Activated CD4-positive, alpha-beta T cell treated with anti-CD3 and anti-CD28 coated beads, Interleukin-2, amount 50 U/mL, for 4 hours (primary cell): ENCODE measurements around the gene CALML5.

ENCODE experiments used
- DNase-seq, 2 experiments: peaks; one replicate each; pipeline ENCODE4 v3.0.0-alpha.2; 2020

CALML5 gene

DNA sequence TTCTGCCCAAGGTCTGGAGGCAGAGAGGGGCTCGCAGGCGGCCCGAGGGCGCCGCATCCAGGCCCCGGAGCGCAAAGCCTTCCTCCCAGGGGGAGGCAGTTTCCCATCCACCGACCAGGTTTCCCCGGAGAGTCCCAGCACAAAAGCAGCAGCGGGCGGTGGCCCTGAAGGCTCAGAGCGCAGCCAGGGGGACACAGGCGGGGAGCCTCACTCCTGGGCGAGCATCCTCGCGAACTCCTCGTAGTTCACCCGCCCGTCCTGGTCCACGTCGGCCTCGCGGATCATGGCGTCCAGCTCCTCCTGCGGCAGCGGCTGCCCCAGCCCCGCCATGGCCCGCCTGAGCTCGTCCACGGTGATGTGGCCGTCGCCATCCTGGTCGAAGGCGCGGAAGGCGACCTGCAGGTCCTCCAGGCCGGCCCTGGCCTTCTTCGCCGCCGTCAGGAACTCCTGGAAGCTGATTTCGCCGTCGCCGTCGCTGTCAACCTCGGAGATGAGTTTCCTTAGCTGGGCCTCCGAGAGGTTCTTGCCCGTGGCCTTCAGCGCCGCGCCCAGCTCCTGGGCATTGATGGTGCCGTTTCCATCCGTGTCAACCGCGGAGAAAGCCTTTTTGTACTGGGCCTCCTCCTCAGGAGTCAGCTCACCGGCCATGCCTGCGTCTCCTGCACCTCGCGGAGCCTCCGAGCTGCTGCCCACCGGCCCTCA lies 428 bp downstream of the CALML5 start:
- no peak for DNase-seq

GRCh38 chr10:5497948-5498730 lies 1.2 kb downstream of the CALML5 start:
- DNase-seq: no peak

GRCh38 chr10:5497289-5497688 lies 2.1 kb downstream of the CALML5 start:
- DNase-seq: no peak

DNA sequence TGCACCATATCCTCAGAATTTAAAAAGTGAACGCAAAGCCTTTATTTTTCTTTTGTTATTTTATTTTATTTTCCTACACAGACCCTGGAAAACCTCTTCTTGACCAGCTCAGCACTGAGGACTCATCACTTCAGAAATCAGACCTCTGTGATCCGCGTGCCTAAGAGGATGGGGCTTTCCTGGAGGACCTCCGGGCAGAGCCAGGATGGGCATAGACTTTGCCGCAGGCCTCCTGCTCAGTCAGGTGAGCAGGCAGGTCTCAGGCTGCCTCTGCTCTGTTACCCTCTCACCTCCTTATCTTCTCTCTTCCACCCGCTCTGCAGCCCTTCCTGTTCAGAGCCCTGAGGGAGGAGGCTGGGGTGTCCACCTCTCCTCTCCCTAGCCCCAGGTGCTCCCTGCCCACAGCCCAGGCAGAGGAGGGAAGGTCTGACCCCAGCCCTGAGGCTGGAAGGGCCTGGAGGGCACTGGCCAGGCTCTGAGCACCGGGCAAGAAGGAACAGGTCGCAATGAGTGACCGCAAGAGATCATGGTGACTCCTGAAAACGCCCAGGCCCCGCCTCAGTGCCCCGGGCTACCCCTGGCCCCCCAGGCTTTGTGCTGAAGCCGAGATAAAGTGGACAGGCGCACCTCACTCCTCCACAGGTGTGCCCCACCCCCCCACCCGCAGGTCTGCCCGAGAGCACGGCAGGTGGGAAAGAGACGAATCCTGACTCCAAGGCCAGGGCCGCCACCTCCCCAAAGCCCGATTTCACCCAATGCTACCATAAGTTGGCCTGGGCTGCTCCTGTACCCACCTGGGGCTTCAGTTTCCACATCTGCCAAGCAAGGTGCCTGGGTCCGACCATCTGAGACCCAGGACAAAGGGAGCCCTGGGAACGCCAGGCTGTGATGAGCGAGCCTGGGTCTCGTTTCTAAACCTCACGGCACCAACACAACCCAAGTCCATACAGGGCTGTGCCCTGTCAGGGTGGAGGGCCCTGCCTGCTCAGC lies 2.8 kb downstream of the CALML5 start:
- DNase-seq: no peak

DNA sequence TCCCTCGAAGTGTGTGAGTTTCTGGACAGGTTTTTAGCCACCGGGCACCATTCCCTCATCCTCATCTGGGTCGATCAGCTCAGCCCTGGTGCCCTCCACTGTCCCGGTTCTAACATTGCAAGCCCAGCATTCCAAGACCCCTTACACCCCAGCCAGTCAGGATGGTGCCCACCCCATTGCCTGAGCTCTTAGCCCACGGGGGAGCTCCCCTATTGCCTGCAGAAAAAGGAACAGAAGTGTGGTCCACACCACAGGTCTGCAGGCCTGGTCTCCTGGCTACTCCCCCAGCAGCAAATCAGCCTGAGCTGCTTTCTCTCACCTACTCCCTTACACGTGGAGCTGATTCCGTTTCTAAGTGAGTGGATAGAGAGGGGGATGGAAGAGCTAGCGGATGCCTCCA lies 4.8 kb downstream of the CALML5 start:
- no peak for DNase-seq

DNA sequence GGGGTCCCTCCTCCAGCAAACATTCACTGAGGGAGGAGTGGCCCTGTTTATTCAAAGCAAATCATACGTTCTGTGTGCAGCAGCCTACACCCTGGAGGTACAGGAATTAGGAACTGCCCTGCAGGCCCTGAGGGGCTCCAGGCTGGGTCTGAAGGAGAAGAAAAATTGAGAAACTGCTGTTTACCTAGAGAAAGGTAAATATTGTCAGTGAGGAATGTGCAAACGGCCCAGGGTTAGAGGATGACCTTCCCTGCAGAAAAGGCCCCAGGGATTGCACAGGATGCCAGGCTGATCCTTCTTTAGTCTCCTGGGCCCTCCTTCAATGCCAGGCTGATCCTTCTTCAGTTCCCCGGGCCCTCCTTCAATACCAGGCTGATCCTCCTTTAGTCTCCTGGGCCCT lies 5.7 kb downstream of the CALML5 start:
- DNase-seq: no peak

DNA sequence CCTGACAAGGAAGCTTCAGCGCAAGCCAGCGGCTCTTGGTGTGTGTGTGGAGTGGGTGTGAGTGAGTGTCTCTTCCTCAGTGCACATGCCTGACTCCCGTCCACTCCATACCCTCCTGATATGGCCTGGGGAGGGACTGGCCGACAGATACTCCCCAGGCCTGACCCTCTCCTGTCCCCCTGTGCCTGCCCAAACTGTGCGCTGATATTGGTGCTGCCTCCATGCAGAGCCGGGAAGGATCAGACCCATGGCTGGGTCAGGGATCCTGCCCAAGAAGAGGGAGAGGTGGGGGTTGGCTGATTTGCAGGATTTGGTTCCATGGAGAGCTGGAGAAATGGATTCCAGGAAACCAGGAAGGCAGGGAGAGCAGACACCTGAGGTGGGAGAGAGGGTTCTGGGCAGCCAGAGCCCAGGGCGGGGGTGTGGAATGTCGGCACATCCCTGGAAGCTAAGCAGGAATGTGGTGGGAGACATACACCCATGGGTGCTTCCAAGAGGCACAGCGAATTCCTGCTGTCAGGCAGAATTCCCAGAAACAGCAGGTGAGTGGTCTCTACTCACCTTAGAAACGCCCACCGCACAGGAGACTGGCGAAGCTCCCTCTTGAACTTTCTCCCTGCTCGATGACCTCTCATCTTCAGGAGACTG lies 6.3 kb downstream of the CALML5 start:
- no peak for DNase-seq

- no peak for DNase-seq
Observed at GRCh38 chr10:5492322-5492855, 7.0 kb downstream of the CALML5 start.

DNA sequence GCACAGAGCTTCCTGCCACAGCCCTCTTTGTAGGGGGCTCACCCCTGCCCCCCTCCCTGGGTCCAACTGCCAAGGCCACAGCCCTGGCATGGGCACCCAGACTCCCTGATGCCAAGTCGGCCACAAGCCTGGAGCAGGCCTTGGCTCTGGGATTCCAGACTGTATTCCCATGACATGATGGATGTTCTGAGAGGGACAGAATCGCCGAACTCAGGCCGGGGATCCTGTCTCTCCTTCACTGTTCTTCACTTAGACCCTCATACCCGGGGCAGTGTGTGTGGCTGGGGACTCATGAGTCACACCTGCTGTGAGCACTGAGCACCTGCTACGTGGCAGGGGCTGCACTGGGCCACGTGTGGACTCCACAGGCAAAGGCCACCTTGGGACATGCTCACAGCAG lies 7.9 kb downstream of the CALML5 start:
- no peak for DNase-seq

GRCh38 chr10:5490698-5491464 lies 8.5 kb downstream of the CALML5 start:
- no peak for DNase-seq

DNA sequence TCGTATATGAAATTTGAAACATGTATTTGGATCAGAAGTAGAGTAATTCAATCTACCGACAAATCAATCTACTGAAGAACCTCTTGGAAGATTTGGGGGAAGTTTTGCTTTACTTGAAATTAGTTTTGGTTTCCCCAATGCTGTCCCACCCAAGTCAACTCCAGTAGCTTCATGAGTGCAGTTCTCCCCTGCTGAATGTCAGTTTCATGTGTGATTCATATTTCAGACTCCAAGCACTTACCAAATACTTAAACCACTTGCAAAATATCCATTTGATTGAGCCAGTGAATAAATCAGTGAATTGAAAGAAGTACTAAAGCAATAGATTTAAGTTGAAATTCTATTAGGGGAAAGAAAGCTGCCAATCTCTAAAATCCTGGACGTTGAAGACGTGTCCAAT lies 9.3 kb downstream of the CALML5 start:
- no peak for DNase-seq

DNA sequence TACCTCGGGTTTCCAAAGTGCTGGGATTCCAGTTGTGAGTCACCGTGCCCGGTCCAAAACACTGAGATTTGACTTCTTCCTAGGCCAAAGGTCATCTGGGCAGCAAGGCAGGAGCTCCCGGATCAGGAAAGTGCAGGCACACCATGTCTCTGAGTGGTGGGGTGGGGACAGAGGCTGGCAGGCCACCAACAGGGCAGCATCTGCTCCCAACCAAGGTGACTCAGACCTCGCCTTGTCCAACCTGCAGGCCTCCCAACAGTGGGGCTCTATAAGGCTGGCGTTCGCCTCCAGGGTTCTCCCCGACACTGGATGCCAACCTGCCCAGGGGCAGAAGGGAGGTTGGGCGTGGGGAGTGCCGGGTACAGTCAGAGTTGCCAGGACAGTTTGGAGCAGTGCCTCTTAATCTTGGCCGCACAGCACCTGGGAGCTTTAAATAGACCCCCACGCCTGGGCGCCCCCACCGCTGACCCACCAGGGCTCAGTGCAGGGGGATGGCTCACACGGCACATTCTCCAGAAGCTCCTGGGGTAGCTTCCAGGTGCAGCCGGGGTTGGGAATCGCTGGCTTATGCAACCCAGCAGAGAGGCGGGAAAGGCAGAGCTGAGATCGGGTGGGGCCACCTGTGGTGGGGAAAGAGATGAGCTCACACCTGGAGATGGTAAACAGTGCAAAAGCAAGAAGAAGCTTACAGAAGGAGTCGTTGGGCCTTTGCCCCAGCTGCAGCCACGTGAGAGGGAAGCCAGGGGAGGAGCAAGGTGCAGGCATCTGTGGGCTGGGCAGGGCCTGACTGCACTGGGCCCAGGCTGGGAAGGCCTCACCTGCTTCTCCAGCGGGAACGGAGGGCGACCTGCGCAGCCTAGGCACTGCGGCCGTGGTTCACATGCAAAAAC lies 10.9 kb downstream of the CALML5 start:
- DNase-seq: no peak

- no peak for DNase-seq
Observed at GRCh38 chr10:5486853-5487235, 12.5 kb downstream of the CALML5 start.

DNA sequence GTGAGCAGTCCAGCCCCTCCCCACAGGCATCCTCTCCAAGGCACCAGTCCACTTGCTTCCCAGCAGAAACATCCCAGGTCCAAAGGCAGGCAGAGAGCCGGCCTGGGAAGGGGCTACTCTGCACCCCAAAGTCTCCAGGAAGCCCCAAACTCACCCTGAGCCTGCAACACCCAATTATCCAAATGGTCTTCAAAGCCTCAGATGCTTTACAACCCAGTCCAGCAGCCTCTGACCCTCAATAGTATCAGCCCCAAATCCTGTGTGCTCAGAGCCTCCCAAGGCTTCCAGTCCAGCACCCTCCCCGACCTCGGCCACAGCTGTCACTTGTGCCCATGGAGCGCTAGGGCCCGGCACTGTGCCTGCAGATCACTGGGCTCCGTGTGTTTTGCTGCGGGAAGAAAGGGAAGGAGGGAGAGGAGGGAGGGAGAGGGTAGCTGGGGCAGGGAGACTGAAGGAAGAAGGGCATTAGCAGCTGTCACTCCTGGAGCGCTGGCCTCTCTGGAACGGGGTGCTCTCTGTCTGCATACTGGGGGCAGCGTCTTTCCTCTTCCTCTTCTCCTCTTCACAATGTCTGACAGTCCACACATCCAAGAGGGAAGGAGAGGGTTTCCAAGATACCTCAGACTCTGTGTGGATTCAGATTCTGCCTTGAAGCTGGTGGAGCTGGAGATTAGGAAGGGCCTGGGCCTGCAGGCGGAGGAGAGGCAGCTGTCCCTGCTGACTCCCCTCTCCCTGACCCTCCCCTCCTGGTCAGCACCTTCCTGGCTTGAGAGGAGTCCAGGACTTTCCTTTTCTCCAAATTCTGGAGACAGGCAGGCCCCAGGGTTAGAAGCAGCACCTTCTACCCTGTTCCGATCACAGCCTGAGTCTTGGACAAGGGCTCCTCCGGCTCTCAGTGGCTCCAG lies 13.2 kb downstream of the CALML5 start:
- no peak for DNase-seq

DNA sequence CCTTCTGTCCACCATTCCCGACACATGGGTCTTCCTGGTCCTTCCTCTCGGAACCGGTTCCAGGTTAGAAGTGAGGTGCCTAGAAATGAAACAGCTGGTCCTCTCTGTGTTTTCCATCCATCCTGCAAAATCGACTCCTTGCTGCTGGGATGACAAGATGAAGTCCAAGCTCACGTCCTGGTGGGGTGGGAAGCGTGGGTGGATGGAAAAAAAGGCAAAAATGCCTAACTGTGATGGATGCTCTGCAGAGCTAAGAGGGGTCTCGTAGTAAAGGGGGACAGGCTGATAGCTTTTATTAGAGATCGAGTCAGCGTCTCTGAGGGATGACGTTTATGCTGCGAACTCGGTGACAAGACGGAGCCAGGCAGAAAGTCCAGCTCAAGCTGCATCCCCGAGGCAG lies 14.1 kb downstream of the CALML5 start:
- no peak for DNase-seq

GRCh38 chr10:5484205-5484604 lies 15.2 kb downstream of the CALML5 start:
- DNase-seq: no peak

DNA sequence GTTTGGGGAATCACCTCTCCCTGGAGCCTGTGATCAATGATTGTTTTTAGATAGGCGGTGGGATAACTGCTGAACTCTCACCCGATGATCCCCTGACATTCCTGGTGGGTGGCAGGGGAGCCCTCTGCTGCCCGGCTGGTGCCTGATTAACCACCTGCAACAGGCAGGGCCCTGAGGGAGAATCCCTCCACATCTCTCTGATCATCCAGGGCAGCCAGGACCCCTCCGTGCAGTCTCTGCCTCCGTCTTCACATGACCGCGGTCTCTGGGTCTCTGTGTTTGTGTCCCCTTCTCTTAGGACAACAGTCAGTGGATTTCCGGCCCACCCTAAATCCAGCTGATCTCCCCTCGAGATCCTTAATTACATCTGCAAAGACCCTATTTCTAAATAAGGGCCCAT lies 17.4 kb downstream of the CALML5 start:
- DNase-seq: no peak

DNA sequence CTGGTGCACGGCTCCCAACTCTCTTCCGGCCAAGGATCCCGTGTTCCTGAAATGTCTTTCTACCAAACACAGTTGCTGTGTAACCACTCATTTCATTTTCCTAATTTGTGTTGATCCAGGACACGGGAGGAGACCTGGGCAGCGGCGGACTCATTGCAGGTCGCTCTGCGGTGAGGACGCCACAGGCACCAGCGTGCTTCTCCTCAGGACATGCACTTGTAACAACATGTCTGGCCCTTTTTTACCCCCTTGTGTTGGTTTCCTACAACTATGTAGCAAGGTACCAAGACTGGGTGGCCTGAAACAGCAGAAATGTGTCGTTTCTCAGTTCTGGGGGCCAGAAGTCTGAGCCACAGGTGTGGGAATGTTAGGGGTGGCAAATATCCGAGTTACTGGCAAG lies 18.2 kb downstream of the CALML5 start:
- no peak for DNase-seq

- DNase-seq: no peak
Observed at GRCh38 chr10:5480162-5480941, 19.0 kb downstream of the CALML5 start.
